ENCODE results near the gene SLC4A4. TPM values are rescaled to one million over a fixed set of nuclear protein-coding genes. Genes with fewer than 3 reads are reported as not detected.

Gene SLC4A4
- polyA plus RNA-seq, 4 donors = 53.6 to 80.1 (median 68.4) TPM

GRCh38 chr4:71526637-71527406, 188.0 kb downstream of the SLC4A4 start:
- DNase-seq (ENCODE audit: low read depth in 4 of 4, low spot score in 2 of 4) = no peak

GRCh38 chr4:71532407-71532806, 193.6 kb downstream of the SLC4A4 start:
- DNase-seq (ENCODE audit: low read depth in 4 of 4, low spot score in 2 of 4) = no peak

GRCh38 chr4:71533121-71533520, 194.3 kb downstream of the SLC4A4 start:
- DNase-seq (ENCODE audit: low read depth in 4 of 4, low spot score in 2 of 4) = no peak

DNA sequence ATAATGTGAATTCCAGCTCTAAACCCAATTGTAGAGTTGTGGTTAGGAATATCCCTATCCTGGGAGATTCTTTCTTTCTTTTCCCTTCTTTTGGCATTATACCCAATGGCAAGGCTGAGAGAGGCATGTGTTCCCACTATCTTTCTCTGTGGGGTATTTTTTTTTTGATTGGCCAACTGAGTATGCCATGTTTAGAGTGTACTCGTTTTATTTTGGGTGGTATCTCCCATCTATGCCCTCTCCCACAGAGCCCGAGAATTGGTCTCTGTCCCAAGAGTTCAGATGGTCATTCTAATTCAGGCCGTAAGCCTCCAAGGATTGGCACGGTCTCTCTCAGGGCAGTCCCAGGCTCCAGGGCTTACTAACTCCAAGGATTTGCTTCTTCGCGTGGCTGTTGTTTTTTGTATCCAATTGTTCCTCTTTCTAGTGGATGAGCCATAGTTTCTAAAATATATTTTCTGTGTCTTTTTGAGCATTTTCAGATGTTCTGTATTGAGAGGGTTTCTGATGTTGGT, 198.8 kb downstream of the SLC4A4 start:
- DNase-seq (ENCODE audit: low read depth in 4 of 4, low spot score in 2 of 4) = no peak

GRCh38 chr4:71538528-71538927, 199.7 kb downstream of the SLC4A4 start:
- DNase-seq (ENCODE audit: low read depth in 4 of 4, low spot score in 2 of 4) = no peak

DNA sequence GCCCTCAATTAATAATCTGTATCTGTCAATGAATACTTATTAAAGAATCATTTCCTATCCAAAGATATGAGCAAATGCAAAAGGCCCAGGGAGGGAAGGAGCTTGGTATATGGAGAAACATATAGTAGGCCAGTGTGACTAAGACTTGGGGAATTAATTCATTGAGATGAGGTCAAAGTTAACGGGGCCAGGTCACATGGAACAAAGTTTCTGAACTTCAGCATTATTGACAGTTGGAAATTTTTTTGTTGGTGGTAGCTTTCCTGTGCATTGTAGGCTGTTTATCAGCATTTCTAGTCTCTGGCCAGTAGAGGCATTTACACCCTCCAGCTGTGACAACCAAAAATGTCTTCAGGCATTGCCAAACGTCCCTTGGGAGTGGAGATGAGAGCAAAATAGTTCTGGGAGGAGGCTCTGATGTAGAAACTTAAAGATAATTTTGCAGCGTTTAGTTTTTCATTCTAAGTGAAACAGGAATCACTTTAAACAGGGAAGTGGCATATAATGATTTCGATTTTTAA, 202.0 kb downstream of the SLC4A4 start:
- no peak for DNase-seq (ENCODE audit: low read depth in 4 of 4, low spot score in 2 of 4)

GRCh38 chr4:71541541-71541940, 202.7 kb downstream of the SLC4A4 start:
- DNase-seq (ENCODE audit: low read depth in 4 of 4, low spot score in 2 of 4) = no peak

GRCh38 chr4:71545168-71545567, 206.3 kb downstream of the SLC4A4 start:
- no peak for DNase-seq (ENCODE audit: low read depth in 4 of 4, low spot score in 2 of 4)

DNA sequence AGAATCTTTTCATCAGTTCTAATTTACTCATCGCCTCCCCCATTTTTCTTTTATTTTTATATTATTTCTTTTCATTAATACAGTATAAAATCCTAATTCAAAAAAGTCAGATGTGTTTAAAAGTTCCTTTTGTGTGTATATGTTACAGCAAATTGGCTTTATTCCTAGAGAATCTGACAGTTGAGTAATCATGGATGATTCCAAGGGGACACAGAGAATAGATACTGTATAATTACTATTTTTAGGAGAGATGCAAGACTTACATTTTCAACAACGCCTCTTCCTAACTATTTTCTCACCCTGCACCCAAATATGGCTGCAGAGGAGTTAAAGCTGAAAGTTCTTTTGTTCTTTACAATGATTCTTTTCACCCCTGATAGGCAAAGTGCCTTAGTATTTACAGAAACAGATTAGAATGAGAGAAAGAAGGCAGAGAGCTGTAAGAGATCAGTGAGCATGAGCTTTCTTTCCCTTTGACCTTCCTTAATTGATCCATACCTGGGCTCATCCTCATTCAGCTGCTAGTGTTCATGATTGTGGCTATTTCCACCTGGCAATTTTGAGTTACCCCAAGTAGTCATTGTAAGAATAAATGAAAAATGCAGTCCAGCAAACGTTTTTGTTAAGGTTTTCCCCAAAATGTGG, 210.8 kb downstream of the SLC4A4 start:
- DNase-seq (ENCODE audit: low read depth in 4 of 4, low spot score in 2 of 4) = no peak

GRCh38 chr4:71550220-71551165, 211.7 kb downstream of the SLC4A4 start:
- peak in 1 of 4 donors; percentile 31 for DNase-seq (ENCODE audit: low read depth in 4 of 4, low spot score in 2 of 4)

GRCh38 chr4:71553605-71554004, 214.8 kb downstream of the SLC4A4 start:
- no peak for DNase-seq (ENCODE audit: low read depth in 4 of 4, low spot score in 2 of 4)

DNA sequence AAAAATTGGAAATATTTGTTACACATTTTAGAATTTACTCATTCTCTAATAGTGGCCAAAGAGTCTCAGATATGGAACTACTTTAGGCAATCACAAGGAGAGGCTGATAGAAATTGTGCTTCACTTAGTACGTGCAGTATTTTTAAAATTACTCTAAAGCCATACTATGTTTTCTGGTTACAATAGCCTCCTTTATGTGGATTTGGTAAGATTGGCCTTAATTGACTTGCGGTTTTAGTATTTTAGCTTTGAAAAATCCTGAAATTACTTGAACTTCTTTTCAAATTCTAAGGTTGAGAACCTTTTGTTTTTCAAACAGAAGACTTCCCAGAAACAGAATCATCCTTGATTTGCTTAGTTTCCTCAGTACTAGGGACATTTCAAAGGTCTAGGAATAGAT, 215.2 kb downstream of the SLC4A4 start:
- DNase-seq (ENCODE audit: low read depth in 4 of 4, low spot score in 2 of 4) = no peak

GRCh38 chr4:71558248-71558647, 219.4 kb downstream of the SLC4A4 start:
- DNase-seq (ENCODE audit: low read depth in 4 of 4, low spot score in 2 of 4) = no peak

GRCh38 chr4:71559957-71560571, 221.2 kb downstream of the SLC4A4 start:
- DNase-seq (ENCODE audit: low read depth in 4 of 4, low spot score in 2 of 4) = no peak

- DNase-seq (ENCODE audit: low read depth in 4 of 4, low spot score in 2 of 4) = no peak
Measured at GRCh38 chr4:71564775-71565174, 226.0 kb downstream of the SLC4A4 start.

- DNase-seq (ENCODE audit: low read depth in 4 of 4, low spot score in 2 of 4) = no peak
Measured at GRCh38 chr4:71566856-71567255, 228.0 kb downstream of the SLC4A4 start.

DNA sequence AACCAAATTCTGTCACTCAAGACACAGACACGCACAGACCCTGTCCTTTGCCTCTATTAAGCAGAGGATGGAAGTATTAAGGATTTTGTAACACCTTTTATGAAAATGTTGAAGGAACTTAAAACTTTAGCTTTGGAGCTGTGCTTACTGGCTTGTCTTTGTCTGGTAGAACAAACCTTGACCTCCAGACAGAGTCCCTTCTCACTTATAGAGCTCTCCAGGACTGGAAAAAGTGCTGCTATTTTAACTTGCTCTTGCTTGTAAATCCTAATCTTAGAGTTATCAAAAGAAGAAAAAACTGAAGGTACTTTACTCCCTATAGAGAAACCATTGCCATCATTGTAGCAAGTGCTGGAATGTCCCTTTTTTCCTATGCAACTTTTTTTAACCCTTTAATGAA, 229.3 kb downstream of the SLC4A4 start:
- DNase-seq (ENCODE audit: low read depth in 4 of 4, low spot score in 2 of 4) = no peak

- DNase-seq (ENCODE audit: low read depth in 4 of 4, low spot score in 2 of 4) = no peak
Measured at GRCh38 chr4:71570492-71570891, 231.7 kb downstream of the SLC4A4 start.

- DNase-seq (ENCODE audit: low read depth in 4 of 4, low spot score in 2 of 4) = no peak
Measured at GRCh38 chr4:71571346-71571745, 232.5 kb downstream of the SLC4A4 start.

GRCh38 chr4:71583971-71584370, 245.2 kb downstream of the SLC4A4 start:
- no peak for DNase-seq (ENCODE audit: low read depth in 4 of 4, low spot score in 2 of 4)

All from left renal cortex interstitium (tissue), 4 donors.